Fibroblast of upper back skin (primary cell): ENCODE results near the gene SEMA4B.
A peak's percentile ranks its signal among the peaks of the same experiment; 100 is the strongest.

Experiments used
- DNase-seq: peaks from one replicate; pipeline ENCODE4 v3.0.0-alpha.2; 2013

Gene SEMA4B

GRCh38 chr15:90207252-90207651 lies 6.1 kb downstream of the SEMA4B start:
- no peak for DNase-seq

- DNase-seq, result no peak
Observed at GRCh38 chr15:90208356-90208755, 7.2 kb downstream of the SEMA4B start.

GRCh38 chr15:90209591-90209990 lies 8.5 kb downstream of the SEMA4B start:
- DNase-seq, result no peak

- DNase-seq, result no peak
Observed at GRCh38 chr15:90210593-90210992, 9.5 kb downstream of the SEMA4B start.

GRCh38 chr15:90211009-90211408 lies 9.9 kb downstream of the SEMA4B start:
- DNase-seq, result no peak

GRCh38 chr15:90211440-90212143 lies 10.5 kb downstream of the SEMA4B start:
- DNase-seq, result peak; percentile 55

GRCh38 chr15:90212221-90213098 lies 11.3 kb downstream of the SEMA4B start:
- no peak for DNase-seq

GRCh38 chr15:90213122-90213817 lies 12.1 kb downstream of the SEMA4B start:
- DNase-seq, result no peak

- DNase-seq, result no peak
Observed at GRCh38 chr15:90213818-90214204, 12.7 kb downstream of the SEMA4B start.

- DNase-seq, result no peak
Observed at GRCh38 chr15:90214553-90215196, 13.5 kb downstream of the SEMA4B start.

- DNase-seq, result no peak
Observed at GRCh38 chr15:90217671-90218394, 16.7 kb downstream of the SEMA4B start.

- DNase-seq, result peak; percentile 12
Observed at GRCh38 chr15:90219421-90220141, 18.5 kb downstream of the SEMA4B start.

- DNase-seq, result peak; percentile 81
Observed at GRCh38 chr15:90221246-90221900, 20.2 kb downstream of the SEMA4B start.

- no peak for DNase-seq
Observed at GRCh38 chr15:90222547-90222946, 21.4 kb downstream of the SEMA4B start.

GRCh38 chr15:90223441-90224165 lies 22.5 kb downstream of the SEMA4B start:
- DNase-seq, result no peak

- DNase-seq, result no peak
Observed at GRCh38 chr15:90225047-90225446, 23.9 kb downstream of the SEMA4B start.

GRCh38 chr15:90225504-90226234 lies 24.5 kb downstream of the SEMA4B start:
- DNase-seq, result no peak

- DNase-seq, result no peak
Observed at GRCh38 chr15:90227336-90227735, 26.2 kb downstream of the SEMA4B start.
